Stimulated activated CD4-positive, alpha-beta T cell treated with anti-CD3 and anti-CD28 coated beads, Interleukin-1b, Interleukin-23, amount 100 ng/mL, for 24 hours (primary cell): ENCODE results near the gene GPR22.

Experiments
- DNase-seq, 4 experiments: peaks; one replicate each; pipeline ENCODE4 v3.0.0-alpha.2; 2020; ENCODE audit warnings: low read depth in 4 of 4, low spot score in 1 of 4

The GPR22 gene

DNA sequence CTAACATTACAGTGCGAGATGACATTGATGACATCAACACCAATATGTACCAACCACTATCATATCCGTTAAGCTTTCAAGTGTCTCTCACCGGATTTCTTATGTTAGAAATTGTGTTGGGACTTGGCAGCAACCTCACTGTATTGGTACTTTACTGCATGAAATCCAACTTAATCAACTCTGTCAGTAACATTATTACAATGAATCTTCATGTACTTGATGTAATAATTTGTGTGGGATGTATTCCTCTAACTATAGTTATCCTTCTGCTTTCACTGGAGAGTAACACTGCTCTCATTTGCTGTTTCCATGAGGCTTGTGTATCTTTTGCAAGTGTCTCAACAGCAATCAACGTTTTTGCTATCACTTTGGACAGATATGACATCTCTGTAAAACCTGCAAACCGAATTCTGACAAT, 4.3 kb downstream of the GPR22 start:
- no peak for DNase-seq

DNA sequence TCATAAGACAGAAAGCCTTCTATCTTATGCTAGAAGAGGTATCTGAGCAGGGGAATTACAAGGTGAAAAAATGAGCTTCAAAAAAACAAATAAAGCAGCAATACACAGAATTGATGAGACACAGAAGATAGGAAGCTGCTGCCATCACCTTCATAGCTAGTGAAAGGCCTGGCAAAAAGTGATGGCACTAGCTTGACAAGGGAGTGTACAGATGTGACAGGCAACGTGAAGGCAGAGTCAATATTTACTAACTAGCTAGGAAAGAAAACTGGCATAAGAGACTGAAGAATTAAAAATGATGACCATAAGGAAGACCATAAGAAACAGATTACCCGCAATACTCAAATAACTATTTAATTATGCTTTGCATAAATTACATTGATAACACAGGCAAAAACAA, 9.4 kb downstream of the GPR22 start:
- DNase-seq = no peak

DNA sequence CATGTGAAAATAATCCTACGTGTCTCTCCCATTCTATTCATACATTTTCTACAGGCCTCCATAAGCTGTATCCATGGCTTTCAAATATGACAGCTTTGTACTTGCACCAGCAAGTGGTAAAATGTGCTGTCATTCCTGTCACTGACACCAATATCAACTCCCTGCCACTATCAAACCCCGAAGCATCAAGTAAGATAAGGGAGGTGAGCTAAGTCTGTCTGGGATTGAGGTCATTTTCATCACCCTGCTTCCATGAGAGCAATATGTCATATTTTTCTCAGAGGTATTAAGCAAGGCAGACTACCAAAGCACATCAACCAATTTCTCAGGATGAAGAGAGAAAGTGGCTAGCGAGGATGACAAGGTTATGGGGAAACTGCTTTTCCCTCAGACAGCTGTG, 11.1 kb downstream of the GPR22 start:
- DNase-seq = no peak

DNA sequence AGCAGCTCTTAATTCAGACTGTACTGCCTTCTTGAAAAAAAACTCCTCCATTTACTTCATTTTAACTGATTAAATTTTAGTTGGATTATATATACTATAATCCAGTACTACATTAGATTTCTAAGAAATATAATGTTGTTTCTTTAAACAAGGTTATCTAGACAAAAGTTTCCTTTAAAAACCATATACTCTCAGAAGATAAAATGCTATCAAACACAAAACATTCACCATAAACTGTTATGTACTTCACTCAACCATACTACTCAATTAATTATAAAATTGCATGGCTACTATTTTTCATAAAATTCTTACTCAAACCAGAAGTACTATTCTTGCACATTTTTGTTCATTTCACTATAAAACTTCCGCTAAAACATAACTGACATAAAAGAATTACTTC, 12.7 kb downstream of the GPR22 start:
- DNase-seq = no peak

DNA sequence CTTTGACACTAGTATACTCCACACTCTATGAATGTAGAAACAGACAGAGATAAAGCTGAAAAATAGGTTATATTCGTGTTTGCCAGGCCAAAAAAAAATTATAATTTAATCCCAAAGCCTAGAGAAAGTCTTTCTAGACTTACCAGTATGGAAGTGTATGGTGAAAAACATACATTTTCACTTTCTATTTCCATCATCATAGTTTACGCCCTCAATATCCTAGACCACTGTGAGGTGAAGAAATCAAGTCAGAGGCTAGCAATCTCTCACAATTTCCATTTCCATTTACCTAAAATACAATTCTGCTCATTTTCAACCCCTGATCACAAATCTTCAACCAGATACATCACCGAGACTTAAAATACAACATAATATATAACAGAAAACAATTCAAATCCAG, 16.2 kb downstream of the GPR22 start:
- no peak for DNase-seq

DNA sequence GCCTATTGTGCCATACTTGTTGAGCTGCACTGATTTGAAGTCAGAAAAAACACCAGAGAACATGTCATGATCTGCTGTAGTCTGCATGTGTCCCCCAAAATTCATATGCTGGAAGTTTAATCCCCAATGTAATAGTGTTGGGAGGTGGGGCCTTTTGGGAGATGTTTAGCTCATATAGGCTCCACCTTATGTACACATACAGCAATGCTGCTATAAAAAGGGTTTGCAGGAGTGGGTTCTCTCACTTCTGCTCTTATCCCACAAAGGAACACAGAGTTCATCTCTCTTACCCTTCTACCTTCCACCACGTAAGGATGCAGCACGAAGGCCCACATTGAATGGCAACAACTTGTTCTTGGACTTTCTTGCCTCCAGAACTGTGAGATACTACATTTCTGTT, 23.0 kb downstream of the GPR22 start:
- no peak for DNase-seq

DNA sequence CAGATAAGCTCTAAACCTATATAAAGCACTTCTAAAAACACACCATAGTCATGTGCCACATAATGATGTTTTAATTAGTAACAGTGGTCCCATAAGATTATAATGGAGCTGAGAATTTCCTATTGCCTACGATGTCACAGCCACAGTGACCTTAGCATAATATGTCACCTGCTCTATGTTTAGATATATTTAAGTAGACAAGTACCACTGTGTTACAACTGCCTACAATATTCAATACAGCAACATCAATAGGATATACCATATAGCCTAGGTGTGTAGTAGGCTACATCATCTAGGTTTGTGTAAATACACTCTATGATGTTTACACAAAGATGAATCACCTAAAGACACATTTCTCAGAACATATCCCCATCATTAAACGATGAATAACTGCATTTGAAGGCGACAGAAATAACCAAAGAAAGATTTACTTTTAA, 24.5 kb downstream of the GPR22 start:
- no peak for DNase-seq

DNA sequence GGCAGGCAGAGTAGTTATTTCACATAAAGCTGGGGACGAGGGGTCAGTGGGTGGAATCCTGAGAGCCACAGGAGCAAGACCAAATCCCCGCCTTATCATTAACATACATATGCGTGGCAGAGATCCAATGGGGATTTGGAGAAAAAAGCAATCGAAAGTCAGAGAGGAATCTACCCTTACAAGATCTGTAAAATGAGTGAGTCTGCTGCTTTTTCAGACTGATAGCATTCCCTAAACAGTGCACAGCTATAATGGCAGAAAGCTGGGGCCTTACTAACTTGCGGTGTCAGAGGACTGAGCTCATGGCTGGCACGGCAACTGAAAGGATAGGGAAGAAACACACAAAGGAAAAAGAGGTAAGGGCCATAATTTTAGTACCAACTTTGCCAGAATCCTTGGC, 25.0 kb downstream of the GPR22 start:
- no peak for DNase-seq

DNA sequence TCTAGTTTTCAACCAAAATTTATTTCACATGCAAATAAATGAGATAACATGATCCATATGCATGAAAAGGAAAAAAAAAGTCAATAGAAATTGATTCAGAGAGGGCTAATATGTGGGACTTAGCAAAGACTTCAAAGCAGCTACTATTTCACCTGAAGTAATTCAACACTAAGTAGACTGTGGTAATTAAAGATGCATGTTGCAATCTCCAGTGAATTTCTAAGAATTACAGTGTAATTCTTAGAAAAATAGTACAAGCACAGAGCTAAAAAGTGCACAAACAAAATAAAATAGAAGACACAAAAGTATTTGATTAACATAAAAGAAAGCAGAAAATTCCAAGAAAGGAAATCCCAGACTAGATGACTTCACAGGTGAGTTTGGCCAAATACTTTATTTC, 25.7 kb downstream of the GPR22 start:
- DNase-seq = no peak

DNA sequence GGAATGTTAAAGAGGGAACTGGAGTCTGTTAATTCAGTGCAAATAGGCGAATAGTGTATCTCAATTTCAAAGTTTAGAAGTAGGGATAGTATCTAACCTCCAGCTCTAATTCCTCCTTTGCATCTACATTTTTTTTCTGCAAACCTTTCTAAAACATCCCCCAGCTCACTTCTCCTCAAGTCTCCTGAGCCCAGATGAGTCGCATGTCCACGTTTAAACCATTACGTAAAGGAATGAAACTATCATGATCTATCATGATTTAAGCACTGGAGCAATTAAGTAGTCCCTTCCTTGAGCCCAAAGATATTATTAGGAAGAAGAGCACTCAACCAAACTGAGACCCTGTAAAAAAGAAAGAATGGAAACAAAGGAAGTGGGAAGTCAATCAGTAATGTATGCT, 29.9 kb downstream of the GPR22 start:
- no peak for DNase-seq

DNA sequence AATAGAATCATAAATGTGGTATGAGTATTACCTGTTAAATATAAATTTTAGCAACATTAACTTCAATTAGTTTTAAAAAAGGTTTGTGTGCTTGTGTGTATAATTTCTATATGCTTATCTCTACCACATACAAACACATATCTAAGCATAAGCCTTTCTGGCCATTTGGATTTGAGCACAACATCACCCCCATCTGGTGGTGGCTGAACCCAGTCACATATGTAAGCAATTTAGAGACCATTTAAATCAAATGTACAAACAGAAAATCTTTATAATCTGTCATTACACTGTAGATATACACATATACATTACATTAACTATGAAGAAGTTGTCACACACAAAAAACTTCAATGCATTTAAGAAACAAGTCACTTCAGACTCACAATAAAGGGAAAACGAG, 31.7 kb downstream of the GPR22 start:
- no peak for DNase-seq

DNA sequence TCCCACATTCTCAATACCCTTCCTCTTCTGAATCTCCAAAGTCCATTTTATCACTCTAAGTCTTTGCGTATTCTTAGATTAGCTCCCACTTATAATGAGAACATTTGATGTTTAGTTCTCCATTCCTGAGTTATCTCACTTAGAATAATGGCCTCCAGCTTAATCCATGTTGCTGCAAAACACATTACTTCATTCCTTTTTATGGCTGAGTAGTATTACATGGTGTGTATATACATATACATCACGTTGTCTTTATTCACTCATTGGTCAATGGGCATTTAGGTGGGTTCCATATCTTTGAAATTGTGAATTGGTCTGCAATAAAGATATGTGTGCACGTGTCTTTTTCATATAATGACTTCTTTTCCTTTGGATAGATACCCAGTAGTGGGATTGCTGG, 32.3 kb downstream of the GPR22 start:
- no peak for DNase-seq

DNA sequence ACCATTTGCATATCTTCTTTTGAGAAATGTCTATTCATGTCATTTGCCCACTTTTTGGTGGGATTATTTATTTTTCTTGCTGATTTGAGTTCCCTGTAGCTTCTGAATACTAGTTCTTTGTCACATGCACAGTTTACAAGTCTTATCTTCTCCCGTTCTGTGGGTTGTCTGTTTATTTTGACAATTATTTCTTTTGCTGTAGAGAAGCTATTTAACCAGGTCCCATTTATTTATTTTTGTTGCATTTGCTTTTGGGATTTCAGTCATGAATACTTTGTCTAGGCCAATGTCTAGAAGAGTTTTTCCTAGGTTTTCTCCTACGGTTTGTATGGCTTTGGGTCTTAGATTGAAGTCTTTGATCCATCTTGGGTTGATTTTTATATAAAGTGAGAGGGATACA, 32.9 kb downstream of the GPR22 start:
- no peak for DNase-seq

DNA sequence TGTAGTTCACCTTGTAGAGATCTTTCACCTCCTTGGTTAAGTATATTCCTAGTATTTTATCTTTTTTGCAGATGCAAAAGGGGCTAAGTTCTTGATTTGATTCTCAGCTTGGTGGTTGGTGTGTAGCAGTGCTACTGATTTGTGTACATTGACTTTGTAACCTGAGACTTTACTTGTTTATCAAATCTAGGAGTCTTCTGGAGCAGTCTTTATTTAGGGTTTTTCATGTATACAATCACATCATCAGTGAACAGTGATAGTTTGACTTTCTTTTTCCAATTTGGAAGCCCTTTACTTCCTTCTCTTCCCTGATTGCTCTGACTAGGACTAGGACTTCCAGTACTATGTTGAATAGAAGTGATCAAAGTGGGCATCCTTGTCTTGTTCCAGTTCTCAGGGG, 33.8 kb downstream of the GPR22 start:
- DNase-seq = no peak

DNA sequence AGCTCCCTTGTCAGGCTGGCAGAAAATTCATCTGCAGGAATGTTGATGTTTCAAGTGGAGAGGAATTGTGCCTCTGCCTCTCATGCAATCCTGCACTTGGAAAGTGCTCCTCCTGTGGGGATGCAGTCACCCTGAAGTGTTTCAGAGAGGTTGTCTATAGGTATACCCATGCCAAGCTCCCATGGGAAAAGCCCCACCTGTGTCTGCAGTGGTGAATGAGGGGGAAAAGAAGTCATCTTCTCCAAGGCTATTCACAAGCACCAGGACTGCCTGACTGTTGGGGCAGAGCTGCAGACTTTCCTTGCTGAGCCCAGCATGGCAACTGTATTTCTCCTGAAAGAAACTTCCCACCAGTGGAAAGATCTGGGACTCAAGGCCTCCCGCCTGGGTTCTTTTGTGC, 35.5 kb downstream of the GPR22 start:
- no peak for DNase-seq

DNA sequence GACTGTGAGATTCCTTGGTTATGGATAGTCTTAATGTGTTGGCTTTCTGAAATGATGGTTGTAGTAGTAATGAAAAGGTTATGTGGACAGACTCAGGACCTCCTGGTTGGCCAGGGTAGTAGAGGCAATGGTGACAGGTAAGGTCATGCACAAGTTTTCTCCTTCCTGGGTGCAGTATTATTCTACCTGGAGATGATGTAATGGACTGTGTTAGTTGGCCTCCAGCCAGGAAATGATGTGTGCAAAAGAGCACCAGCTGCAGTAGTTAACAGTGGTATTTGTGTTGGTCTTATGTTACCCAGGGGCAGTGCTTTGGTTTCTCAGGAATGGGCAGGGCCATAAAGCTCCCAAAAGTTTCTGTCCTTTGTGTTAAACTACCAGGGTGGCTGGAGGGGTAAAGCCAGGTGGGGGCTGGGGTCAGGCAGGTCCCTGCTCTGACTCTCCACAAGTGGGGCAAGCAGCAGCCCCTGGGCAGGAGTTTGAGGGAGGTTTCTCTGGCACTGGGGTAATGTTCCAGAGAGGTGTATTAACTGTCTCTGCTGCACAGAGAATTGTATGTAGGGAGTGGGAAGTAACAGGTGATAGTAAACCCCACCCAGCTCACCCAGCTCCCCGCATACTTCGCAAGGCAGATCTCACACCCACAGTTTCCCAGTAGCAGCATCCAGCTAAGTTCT, 36.3 kb downstream of the GPR22 start:
- no peak for DNase-seq

DNA sequence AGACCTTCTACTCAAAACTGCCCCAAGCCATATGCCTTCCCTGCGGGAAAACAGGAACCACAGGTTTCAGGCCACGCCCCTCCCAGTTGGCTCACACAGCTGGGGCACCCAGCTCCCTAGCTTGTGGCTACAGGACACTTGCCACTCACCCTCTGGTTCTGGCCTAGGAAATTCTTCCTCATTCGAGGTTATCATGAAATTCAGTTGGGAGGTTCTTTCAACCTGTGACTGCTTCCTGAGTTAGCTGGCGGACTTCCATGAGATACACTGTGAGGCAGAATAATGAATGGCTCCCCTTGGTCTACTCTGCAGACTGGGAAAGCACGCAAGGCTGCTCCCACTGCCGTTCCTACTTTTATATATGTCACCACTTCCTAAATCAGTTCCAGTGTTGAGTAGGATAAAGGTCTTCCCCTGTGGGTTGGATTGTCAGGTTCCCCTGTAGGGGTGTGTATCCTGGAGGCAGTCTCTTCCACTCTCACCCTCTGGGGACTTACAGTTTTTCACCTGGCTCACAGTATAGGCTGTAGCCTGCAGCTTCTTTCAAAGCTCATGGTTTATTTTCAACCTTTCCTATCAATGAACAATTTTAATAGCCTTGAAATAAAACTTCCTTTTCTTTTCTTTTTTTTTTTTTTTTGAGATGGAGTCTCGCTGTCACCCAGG, 37.0 kb downstream of the GPR22 start:
- DNase-seq = no peak
